AG04449 (cell line): ENCODE data around the gene RAP1GAP2.

Source experiments
- CTCF ChIA-PET: fragments of 350-600 bp; formaldehyde crosslinking; extraction: SDS; loops from one replicate; lab custom pipeline; 2021; ENCODE audit warnings: antibody characterized with exemption; lab: Yijun Ruan, JAX
- POLR2A ChIA-PET: fragments of 400-600, 350-600 bp; formaldehyde crosslinking; extraction: SDS; loops from one replicate; lab custom pipeline; 2020; ENCODE audit warnings: antibody characterized with exemption, inconsistent platforms; lab: Yijun Ruan, JAX
- DNase-seq: peaks from one replicate; pipeline ENCODE4 v3.0.0-alpha.2; 2010; ENCODE audit warnings: low read depth, low spot score
- H3K4me3 ChIP-seq: 2 replicates; pipeline ENCODE4 v1.5.1; 2011; ENCODE audit warnings: low read depth, mild to moderate bottlenecking, control low read depth, low read length
- TF ChIP-seq, protein P1 (sequence below): IDR thresholded peaks from one replicate; pipeline ENCODE4 v1.5.1; 2011; ENCODE audit warnings: mild to moderate bottlenecking, moderate library complexity, low read length, control low read depth, inconsistent platforms; ENCODE audit not compliant: insufficient read depth; ENCODE audit errors: missing control alignments

The RAP1GAP2 gene

DNA sequence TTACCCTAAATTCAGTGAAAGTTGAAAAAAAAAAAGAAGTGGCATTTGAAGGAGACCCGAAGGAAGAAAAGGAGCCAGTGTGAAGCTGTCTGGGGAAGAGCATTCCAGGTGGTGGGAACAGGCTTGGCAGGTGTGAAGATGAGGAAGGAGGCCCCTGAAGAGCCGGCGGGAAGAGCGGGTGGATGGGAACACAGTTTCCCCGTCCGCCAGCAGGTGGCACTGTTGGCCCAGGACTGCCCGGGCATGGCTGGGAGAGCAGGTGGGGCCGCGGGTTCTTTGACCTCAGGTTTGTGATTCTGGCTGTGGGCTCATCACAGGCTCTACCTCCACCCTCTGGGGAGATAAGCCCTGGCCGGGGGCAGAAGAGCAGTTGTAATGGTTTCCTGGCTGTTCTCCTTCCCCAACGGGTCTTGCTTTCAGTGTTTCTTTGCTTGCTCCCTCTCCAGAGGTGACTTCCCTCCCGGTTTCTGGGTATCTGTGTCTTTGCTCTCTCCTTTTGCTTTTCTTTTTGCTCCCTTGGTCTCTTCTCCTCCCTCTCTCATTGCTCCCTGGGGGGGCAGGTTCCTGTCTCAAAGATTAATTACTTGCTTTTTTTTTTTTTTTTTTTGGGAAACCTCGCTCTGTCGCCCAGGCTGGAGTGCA, 32.3 kb downstream of the RAP1GAP2 start:
- CTCF ChIA-PET, result interaction anchor here (1.0 to 1.4 kb wide), 4 partner anchors 13 to 185 kb away, joined by 3 to 7 read pairs (median 3); no protein-coding TSS in a partner anchor
- TF ChIP-seq, protein P1, sequence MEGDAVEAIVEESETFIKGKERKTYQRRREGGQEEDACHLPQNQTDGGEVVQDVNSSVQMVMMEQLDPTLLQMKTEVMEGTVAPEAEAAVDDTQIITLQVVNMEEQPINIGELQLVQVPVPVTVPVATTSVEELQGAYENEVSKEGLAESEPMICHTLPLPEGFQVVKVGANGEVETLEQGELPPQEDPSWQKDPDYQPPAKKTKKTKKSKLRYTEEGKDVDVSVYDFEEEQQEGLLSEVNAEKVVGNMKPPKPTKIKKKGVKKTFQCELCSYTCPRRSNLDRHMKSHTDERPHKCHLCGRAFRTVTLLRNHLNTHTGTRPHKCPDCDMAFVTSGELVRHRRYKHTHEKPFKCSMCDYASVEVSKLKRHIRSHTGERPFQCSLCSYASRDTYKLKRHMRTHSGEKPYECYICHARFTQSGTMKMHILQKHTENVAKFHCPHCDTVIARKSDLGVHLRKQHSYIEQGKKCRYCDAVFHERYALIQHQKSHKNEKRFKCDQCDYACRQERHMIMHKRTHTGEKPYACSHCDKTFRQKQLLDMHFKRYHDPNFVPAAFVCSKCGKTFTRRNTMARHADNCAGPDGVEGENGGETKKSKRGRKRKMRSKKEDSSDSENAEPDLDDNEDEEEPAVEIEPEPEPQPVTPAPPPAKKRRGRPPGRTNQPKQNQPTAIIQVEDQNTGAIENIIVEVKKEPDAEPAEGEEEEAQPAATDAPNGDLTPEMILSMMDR, result peak; percentile 89
- H3K4me3 ChIP-seq, result no peak overlapping the region
- no peak for DNase-seq
- POLR2A ChIA-PET, result no interaction called here

DNA sequence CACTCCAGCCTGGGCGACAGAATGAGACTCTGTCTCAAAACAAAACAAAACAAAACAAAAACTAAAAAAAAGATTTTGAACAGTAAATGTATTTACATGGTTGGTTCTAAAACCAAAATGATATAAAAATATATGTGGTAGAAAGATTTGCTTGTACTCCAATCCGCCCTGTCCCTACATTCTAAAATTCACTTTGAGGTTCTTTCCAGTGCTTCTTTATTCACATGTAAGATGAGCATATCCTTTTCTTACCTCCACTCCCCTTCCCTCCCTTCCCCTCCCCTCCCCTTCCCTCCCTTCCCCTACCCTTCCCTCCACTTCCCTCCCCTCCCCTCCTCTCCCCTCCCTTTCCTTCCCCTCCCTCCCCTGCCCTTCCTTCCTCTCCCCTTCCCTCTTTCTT, 34.4 kb downstream of the RAP1GAP2 start:
- DNase-seq, result no peak
- TF ChIP-seq, protein P1, result no peak
- ChIA-PET CTCF (interaction anchor here (1.3 kb wide), 1 partner anchor 100 kb away, joined by 3 read pairs; no protein-coding TSS in a partner anchor), POLR2A (no interaction called here)
- no peak overlapping the region for H3K4me3 ChIP-seq

DNA sequence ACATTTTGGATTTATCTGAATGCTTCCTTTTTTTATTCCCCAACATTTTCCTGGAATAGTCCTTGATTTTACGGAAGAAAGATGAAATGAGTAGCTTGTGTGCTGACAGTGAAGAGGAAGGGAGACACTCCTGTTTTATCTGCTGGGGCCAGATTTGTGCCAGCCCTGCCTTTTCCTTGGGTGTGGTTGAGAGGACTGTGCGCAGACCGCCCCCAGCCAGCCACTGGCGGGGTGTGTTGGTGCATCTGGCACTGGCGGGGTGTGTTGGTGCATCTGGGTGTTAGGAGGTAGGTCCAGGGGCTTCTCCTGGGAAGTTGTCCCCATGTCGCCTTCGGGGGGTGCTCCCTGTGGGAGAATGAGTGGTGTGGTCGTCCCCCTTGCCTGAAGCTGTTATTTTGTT, 39.5 kb downstream of the RAP1GAP2 start:
- H3K4me3 ChIP-seq, result no peak overlapping the region
- ChIA-PET CTCF (no interaction called here), POLR2A (no interaction called here)
- no peak for DNase-seq
- TF ChIP-seq, protein P1, result no peak

GRCh38 chr17:2837147-2837561, 40.9 kb downstream of the RAP1GAP2 start:
- H3K4me3 ChIP-seq, result no peak overlapping the region
- ChIA-PET POLR2A (no interaction called here), CTCF (interaction anchor here (1.5 kb wide), 1 partner anchor 11 kb away, joined by 5 read pairs; no protein-coding TSS in a partner anchor)
- TF ChIP-seq, protein P1, result no peak
- DNase-seq, result no peak

DNA sequence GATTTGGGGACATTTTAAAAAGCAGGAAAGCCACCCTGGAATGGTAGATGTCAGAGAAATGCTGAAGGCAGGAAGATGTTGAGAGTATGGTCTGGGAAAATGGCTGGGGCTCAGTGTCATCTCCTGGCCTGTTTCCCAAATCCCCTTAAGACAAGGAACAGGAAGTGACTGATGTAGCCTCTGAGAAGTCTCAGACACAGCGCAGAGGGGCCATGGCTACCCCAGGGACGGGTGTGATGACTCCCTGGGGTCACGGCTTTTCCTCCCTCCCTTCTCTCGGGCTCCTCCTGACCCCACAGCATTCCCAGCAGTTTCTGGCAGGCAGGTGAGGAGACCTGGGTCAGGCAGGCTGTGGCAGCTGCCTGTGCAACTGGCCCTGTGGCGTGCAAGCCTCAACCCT, 45.4 kb downstream of the RAP1GAP2 start:
- TF ChIP-seq, protein P1, result no peak
- DNase-seq, result no peak
- no peak overlapping the region for H3K4me3 ChIP-seq
- POLR2A ChIA-PET, result no interaction called here
- CTCF ChIA-PET, result interaction anchor here (0.9 kb wide), 1 partner anchor 14 kb away, joined by 3 read pairs; no protein-coding TSS in a partner anchor

DNA sequence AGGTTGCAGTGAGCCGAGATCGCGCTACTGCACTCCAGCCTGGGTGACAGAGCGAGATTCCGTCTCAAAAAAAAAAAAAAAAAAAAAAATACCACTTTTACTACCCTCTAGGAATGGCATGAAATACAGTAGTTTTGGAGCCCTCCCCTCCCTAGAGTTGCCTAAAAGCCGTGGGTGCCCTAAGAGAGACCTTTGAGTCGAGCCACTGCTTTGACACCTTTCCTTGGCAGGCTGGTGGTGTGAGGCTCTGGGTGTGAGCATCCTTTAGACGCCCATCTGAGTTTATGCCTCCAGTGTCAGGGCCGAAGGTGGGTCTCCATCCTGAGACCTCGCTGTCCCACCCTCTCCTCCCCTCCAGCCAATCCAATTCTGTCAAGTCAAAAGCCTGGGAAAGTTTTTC, 46.2 kb downstream of the RAP1GAP2 start:
- DNase-seq, result no peak
- CTCF ChIA-PET, result no interaction called here
- TF ChIP-seq, protein P1, result no peak
- POLR2A ChIA-PET, result no interaction called here
- H3K4me3 ChIP-seq, result no peak overlapping the region
